RWPE2 (cell line): ENCODE measurements around the gene C8B.

Source experiments
- ATAC-seq: fragments of 200-7000 bp; cut with Tn5 transposase; 3 replicates; pipeline ENCODE4 v1.9.1; 2021; ENCODE audit warnings: low read depth
- DNase-seq: peaks from one replicate; pipeline ENCODE4 v3.0.0-alpha.2; 2020; ENCODE audit warnings: low spot score
- H3K27ac ChIP-seq: fragments of 450-650 bp; 2 replicates; pipeline ENCODE4 v1.5.1; 2017; ENCODE audit warnings: mild to moderate bottlenecking; ENCODE audit not compliant: poor library complexity, severe bottlenecking
- H3K27me3 ChIP-seq: fragments of 250-450 bp; sonication (Bioruptor Pico); 2 replicates; pipeline ENCODE4 v1.5.1; 2021; ENCODE audit warnings: mild to moderate bottlenecking, moderate library complexity; ENCODE audit not compliant: insufficient read depth, poor library complexity, severe bottlenecking
- H3K36me3 ChIP-seq: fragments of 250-450 bp; sonication (Bioruptor Pico); 2 replicates; pipeline ENCODE4 v1.5.1; 2020; ENCODE audit warnings: low read depth, mild to moderate bottlenecking, moderate library complexity
- H3K4me1 ChIP-seq: fragments of 250-450 bp; sonication (Bioruptor Pico); 2 replicates; pipeline ENCODE4 v1.5.1; 2021; ENCODE audit warnings: mild to moderate bottlenecking, moderate library complexity; ENCODE audit not compliant: insufficient read depth, poor library complexity, severe bottlenecking
- H3K4me3 ChIP-seq: fragments of 250-450 bp; sonication (Bioruptor Pico); 2 replicates; pipeline ENCODE4 v1.5.1; 2021; ENCODE audit warnings: mild to moderate bottlenecking, moderate library complexity; ENCODE audit not compliant: severe bottlenecking
- H3K9me3 ChIP-seq: fragments of 250-450 bp; sonication (Bioruptor Pico); 2 replicates; pipeline ENCODE4 v1.5.1; 2021; ENCODE audit warnings: mild to moderate bottlenecking, moderate library complexity; ENCODE audit not compliant: severe bottlenecking
- CTCF ChIP-seq: fragments of 450-650 bp; IDR thresholded peaks from one replicate; pipeline ENCODE4 v1.5.1; 2017; ENCODE audit warnings: mild to moderate bottlenecking, moderate library complexity; ENCODE audit not compliant: poor library complexity, severe bottlenecking

Gene C8B

GRCh38 chr1:56938646-56939045, 27.2 kb downstream of the C8B start:
- ATAC-seq (no peak), DNase-seq (no peak)
- Histone ChIP-seq H3K4me1 (no peaks in the 10 kb centered on the region), H3K9me3 (no peaks in the 10 kb centered on the region), H3K36me3 (no peaks in the 10 kb centered on the region), H3K4me3 (no peak overlapping the region), H3K27ac (no peak overlapping the region), H3K27me3 (no peaks in the 10 kb centered on the region)
- TF ChIP-seq CTCF: no peak

- Histone ChIP-seq H3K4me3 (no peak overlapping the region), H3K36me3 (no peaks in the 10 kb centered on the region), H3K4me1 (no peaks in the 10 kb centered on the region), H3K27ac (no peak overlapping the region), H3K27me3 (no peaks in the 10 kb centered on the region), H3K9me3 (no peaks in the 10 kb centered on the region)
- TF ChIP-seq CTCF: no peak
- no peak for DNase-seq
- ATAC-seq: no peak
Observed at GRCh38 chr1:56934430-56935060, 31.3 kb downstream of the C8B start.

- Histone ChIP-seq H3K27ac (no peak overlapping the region), H3K4me3 (no peak overlapping the region), H3K9me3 (no peaks in the 10 kb centered on the region), H3K27me3 (no peaks in the 10 kb centered on the region), H3K36me3 (no peaks in the 10 kb centered on the region), H3K4me1 (no peaks in the 10 kb centered on the region)
- ATAC-seq (no peak), DNase-seq (no peak)
- TF ChIP-seq CTCF: no peak
Observed at GRCh38 chr1:56933606-56934005, 32.2 kb downstream of the C8B start.

GRCh38 chr1:56933161-56933560, 32.7 kb downstream of the C8B start:
- ATAC-seq (no peak), DNase-seq (no peak)
- Histone ChIP-seq H3K36me3 (no peaks in the 10 kb centered on the region), H3K27me3 (no peaks in the 10 kb centered on the region), H3K9me3 (no peaks in the 10 kb centered on the region), H3K4me3 (no peak overlapping the region), H3K4me1 (no peaks in the 10 kb centered on the region), H3K27ac (no peak overlapping the region)
- no peak for TF ChIP-seq CTCF

- H3K4me1 ChIP-seq: no peaks in the 10 kb centered on the region
- no peaks in the 10 kb centered on the region for H3K9me3 ChIP-seq
- no peaks in the 10 kb centered on the region for H3K27me3 ChIP-seq
- H3K27ac ChIP-seq: no peak overlapping the region
- H3K4me3 ChIP-seq: no peak overlapping the region
- DNase-seq: no peak
- H3K36me3 ChIP-seq: no peaks in the 10 kb centered on the region
- no peak for ATAC-seq
- no peak for TF ChIP-seq CTCF
Observed at GRCh38 chr1:56931686-56932085, 34.1 kb downstream of the C8B start.
